Activated naive CD8-positive, alpha-beta T cell treated with anti-CD3 and anti-CD28 coated beads, Interleukin-2, amount 50 U/mL, for 24 hours (primary cell): ENCODE data around the gene INSRR.

Source experiments
- ATAC-seq: fragments of 150-1000 bp; cut with Tn5 transposase; one replicate; pipeline ENCODE4 v1.10.0; 2021
- DNase-seq: peaks from one replicate; pipeline ENCODE4 v3.0.0; 2021
- H3K27ac Mint-ChIP-seq: one replicate; pipeline ENCODE4 v1.8.0; 2021; ENCODE audit warnings: mild to moderate bottlenecking, mixed read lengths
- H3K27me3 Mint-ChIP-seq: one replicate; pipeline ENCODE4 v1.8.0; 2021; ENCODE audit warnings: mixed read lengths
- H3K36me3 Mint-ChIP-seq: one replicate; pipeline ENCODE4 v1.8.0; 2021; ENCODE audit warnings: low read depth, mixed read lengths
- H3K4me1 Mint-ChIP-seq: one replicate; pipeline ENCODE4 v1.8.0; 2021; ENCODE audit warnings: mixed read lengths
- H3K4me3 Mint-ChIP-seq: one replicate; pipeline ENCODE4 v1.8.0; 2021; ENCODE audit warnings: mild to moderate bottlenecking, moderate library complexity, mixed read lengths
- H3K9me3 Mint-ChIP-seq: one replicate; pipeline ENCODE4 v1.8.0; 2021; ENCODE audit warnings: mixed read lengths

INSRR gene

GRCh38 chr1:156858959-156859522, at the start of gene INSRR:
INSRR (minus strand) TSS chr1:156859117; CDS start chr1:156858621, 496 bp downstream.
- no peak within 1 kb of the TSS for H3K27ac Mint-ChIP-seq
- DNase-seq: no peak
- no peak for ATAC-seq
- H3K36me3 Mint-ChIP-seq: no peaks in the 10 kb centered on the region
- H3K27me3 Mint-ChIP-seq: peaks cover 55% of the 10 kb centered on the region
- peak within 1 kb of the TSS; percentile 77 for H3K4me3 Mint-ChIP-seq
- H3K9me3 Mint-ChIP-seq: no peaks in the 10 kb centered on the region
- peaks cover 43% of the 10 kb centered on the region for H3K4me1 Mint-ChIP-seq

DNA sequence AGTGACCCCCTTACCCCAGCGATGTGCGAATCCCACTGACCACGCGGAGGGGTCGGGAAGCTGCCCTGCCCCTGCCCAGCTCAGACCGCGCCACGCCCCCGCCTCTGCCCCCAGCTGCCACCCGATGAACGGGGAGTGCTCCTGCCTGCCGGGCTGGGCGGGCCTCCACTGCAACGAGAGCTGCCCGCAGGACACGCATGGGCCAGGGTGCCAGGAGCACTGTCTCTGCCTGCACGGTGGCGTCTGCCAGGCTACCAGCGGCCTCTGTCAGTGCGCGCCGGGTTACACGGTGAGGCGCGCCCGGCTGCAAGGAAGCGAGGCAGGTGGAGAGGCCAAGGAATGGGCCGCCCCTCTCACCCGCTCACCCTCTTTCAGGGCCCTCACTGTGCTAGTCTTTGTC, 49.6 kb upstream of the INSRR start:
- H3K4me1 Mint-ChIP-seq: peaks cover 2% of the 10 kb centered on the region
- DNase-seq: no peak
- no peaks in the 10 kb centered on the region for H3K9me3 Mint-ChIP-seq
- H3K36me3 Mint-ChIP-seq: no peaks in the 10 kb centered on the region
- H3K27ac Mint-ChIP-seq: no peak overlapping the region
- no peak overlapping the region for H3K4me3 Mint-ChIP-seq
- ATAC-seq: no peak
- H3K27me3 Mint-ChIP-seq: peaks cover 8% of the 10 kb centered on the region

DNA sequence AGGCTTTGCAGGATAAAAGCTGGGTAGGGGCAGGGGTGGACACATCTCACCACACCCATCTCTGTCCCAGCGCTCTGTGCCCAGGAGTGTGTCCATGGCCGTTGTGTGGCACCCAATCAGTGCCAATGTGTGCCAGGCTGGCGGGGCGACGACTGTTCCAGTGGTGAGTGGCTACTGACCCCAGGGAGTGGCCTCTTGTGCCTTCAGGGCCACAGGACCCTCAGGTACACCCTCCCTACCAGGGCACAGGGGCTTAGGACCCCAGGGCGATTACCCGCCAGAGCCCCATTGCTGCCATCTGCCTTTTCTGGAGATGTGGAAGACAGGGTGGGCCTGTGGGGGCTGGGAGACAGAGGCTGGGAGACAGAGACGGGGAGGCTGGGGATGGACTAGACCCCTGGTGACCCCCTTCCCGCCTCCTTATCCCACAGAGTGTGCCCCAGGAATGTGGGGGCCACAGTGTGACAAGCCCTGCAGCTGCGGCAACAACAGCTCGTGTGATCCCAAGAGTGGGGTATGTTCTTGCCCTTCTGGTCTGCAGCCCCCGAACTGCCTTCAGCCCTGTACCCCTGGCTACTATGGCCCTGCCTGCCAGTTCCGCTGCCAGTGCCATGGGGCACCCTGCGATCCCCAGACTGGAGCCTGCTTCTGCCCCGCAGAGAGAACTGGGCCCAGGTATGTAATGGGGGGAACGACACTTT, 47.4 kb upstream of the INSRR start:
- no peaks in the 10 kb centered on the region for H3K36me3 Mint-ChIP-seq
- H3K27me3 Mint-ChIP-seq: peaks cover 11% of the 10 kb centered on the region
- ATAC-seq (no peak), DNase-seq (no peak)
- no peak overlapping the region for H3K27ac Mint-ChIP-seq
- H3K4me3 Mint-ChIP-seq: no peak overlapping the region
- H3K9me3 Mint-ChIP-seq: no peaks in the 10 kb centered on the region
- H3K4me1 Mint-ChIP-seq: peaks cover 2% of the 10 kb centered on the region

DNA sequence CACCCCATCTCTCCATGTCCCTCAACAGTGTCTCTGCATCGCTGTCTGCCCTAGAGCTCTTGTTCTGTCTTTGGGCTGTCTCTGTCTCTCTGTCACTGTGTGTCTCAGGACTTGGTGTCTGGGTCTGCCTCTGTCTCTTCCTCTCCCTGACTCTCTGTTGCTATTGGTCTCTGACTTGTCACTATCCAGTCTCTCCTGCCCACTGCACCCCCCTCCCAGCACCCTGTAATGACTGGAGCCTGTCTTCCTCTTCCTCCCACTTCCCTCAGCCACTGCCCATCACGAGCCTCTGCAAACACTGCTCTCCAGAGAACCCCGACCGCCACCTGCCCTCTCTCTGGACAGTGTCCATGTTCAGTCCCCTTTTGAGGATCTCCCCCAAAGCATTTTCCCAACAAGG, 46.7 kb upstream of the INSRR start:
- no peak overlapping the region for H3K27ac Mint-ChIP-seq
- peaks cover 2% of the 10 kb centered on the region for H3K4me1 Mint-ChIP-seq
- H3K9me3 Mint-ChIP-seq: no peaks in the 10 kb centered on the region
- no peak overlapping the region for H3K4me3 Mint-ChIP-seq
- H3K36me3 Mint-ChIP-seq: no peaks in the 10 kb centered on the region
- no peak for DNase-seq
- peaks cover 6% of the 10 kb centered on the region for H3K27me3 Mint-ChIP-seq
- ATAC-seq: no peak

DNA sequence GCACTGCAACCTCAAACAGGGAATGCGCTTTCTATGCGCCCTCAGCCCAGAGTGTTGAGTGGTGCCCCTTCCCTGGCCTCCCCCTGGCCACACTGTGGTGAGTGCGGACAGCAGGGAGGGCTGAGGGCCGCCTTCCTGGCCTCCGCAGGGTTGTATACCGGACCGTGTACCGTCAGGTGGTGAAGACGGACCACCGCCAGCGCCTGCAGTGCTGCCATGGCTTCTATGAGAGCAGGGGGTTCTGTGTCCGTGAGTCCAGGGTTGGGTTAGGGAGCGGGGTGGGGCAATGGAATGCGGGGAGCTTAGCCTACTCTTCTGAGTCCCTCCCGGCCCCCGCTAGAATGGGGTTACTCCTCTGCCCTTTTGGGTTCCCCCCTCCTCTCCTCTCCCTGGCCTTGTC, 46.3 kb upstream of the INSRR start:
- Mint-ChIP-seq H3K27me3 (peaks cover 9% of the 10 kb centered on the region), H3K36me3 (no peaks in the 10 kb centered on the region), H3K27ac (no peak overlapping the region), H3K9me3 (no peaks in the 10 kb centered on the region), H3K4me3 (no peak overlapping the region), H3K4me1 (peaks cover 2% of the 10 kb centered on the region)
- no peak for ATAC-seq
- DNase-seq: no peak

DNA sequence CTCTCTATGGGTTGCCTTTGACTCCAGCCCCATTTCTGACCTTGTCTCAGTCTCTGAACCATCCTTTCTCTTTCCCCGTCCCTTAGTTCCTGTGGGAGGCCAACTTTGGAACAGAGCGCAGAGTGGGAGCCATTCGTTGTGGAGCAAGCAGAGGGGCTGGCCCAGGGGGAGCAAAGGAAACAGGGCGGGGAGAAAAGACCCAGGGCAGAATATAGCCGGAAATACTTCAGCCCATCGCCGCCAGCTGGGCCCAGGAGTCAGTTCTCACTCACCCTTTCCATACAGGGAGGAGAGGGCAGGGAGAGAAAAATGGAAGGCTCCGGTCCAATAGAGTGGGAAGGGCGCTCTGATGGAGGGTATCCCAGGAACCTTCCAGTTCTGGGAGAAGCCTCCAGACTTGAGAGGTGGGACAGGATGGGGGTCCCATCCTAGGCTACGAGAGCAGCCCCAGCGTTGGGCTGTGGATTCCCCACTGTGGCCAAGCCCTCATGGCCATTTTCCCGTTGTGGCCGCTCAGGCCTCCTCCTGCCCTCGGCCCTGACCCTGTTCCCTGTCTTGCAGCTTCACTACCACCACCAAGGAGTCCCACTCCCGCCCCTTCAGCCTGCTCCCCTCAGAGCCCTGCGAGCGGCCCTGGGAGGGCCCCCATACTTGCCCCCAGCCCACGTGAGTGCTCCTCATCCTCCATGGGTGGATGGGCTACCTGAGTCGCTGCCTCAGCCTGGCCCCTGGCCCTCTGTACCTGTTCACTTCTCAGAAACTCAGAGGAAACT, 45.5 kb upstream of the INSRR start:
- ATAC-seq (no peak), DNase-seq (no peak)
- Mint-ChIP-seq H3K4me3 (no peak overlapping the region), H3K9me3 (no peaks in the 10 kb centered on the region), H3K4me1 (peaks cover 2% of the 10 kb centered on the region), H3K36me3 (no peaks in the 10 kb centered on the region), H3K27me3 (peaks cover 11% of the 10 kb centered on the region), H3K27ac (no peak overlapping the region)

DNA sequence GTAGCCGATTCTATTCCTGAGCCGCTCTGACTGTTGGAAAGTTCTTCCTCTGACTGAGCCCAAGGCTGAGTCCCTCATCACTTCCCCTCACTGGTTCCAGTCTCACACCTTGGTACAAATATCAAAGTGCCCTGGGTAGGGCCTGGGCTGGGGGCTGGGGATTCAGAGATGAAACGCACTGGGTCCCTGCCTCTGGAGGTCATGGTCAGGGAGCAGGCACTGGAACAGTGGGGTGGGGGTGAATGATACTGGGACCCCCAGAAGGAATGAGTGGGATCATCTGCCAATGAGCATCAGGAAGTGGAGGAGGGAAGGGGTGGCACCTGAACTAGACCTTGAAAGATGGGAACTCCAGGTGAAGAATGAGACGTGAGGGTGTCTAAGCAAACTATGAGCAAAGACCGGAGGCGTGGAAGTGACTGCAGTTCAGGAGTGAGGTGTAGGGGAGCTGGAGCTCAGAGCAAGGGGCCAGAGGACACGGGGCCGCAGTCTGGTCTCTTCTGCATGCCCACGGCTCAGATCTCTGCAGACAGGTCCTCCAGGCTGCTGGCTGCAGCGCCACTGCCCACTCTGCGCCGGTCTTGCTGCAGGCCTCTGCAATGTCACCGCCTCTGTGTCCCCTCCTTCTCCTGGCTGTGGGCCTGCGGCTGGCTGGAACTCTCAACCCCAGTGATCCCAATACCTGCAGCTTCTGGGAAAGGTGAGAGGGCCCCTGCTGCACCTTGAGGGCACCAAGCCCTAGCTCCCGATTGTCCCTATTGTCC, 44.6 kb upstream of the INSRR start:
- no peaks in the 10 kb centered on the region for H3K36me3 Mint-ChIP-seq
- DNase-seq: no peak
- no peak overlapping the region for H3K27ac Mint-ChIP-seq
- H3K9me3 Mint-ChIP-seq: no peaks in the 10 kb centered on the region
- H3K4me1 Mint-ChIP-seq: peaks cover 2% of the 10 kb centered on the region
- no peak overlapping the region for H3K4me3 Mint-ChIP-seq
- no peak for ATAC-seq
- H3K27me3 Mint-ChIP-seq: peaks cover 17% of the 10 kb centered on the region

GRCh38 chr1:156901966-156902915, 43.3 kb upstream of the INSRR start:
- H3K4me1 Mint-ChIP-seq: peaks cover 6% of the 10 kb centered on the region
- H3K4me3 Mint-ChIP-seq: no peak overlapping the region
- ATAC-seq: no peak
- no peak for DNase-seq
- no peaks in the 10 kb centered on the region for H3K36me3 Mint-ChIP-seq
- H3K27ac Mint-ChIP-seq: no peak overlapping the region
- no peaks in the 10 kb centered on the region for H3K9me3 Mint-ChIP-seq
- peaks cover 28% of the 10 kb centered on the region for H3K27me3 Mint-ChIP-seq

GRCh38 chr1:156901590-156901900, 42.6 kb upstream of the INSRR start:
- H3K9me3 Mint-ChIP-seq: no peaks in the 10 kb centered on the region

DNA sequence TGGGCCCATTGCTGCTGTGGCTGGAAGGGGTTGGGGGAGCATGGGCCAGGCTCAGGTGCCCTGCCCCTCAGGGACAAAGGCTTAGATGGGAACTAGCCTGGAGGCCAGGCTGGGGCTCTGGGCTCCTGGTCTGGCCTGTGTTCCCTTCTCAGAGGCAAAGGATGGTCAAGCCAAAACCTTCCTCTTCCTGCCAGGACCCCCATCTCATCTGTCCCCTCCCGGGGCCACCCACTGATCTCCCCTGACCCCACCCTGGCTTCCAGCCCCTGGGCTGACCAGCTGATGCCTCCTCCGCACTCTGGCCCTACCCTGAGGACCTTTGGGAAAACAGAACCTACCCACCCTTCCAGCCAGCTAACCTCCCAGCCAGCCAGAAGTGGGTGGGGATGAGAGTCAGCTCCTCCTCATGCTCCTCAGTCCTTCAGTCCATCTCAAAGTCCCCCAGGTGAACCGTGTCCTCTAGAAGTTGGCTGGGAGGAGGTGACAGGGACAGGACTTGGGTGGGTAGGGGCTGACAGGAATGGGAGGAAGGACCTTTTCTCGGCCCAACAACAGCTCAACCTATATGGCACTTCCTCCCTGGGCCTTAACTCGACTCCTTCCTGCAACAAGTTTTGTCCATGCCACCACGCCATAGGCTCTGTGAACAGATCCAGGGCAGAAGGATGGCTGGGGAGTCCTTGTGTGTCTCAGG, 42.1 kb upstream of the INSRR start:
- no peak for DNase-seq
- H3K4me3 Mint-ChIP-seq: no peak overlapping the region
- H3K9me3 Mint-ChIP-seq: no peaks in the 10 kb centered on the region
- no peak for ATAC-seq
- peaks cover 4% of the 10 kb centered on the region for H3K4me1 Mint-ChIP-seq
- H3K27ac Mint-ChIP-seq: no peak overlapping the region
- no peaks in the 10 kb centered on the region for H3K36me3 Mint-ChIP-seq
- H3K27me3 Mint-ChIP-seq: peaks cover 30% of the 10 kb centered on the region

More at GRCh38 chr1:156901590-156901900, 42.6 kb upstream of the INSRR start:
- H3K27ac Mint-ChIP-seq: no peak overlapping the region
- peaks cover 30% of the 10 kb centered on the region for H3K27me3 Mint-ChIP-seq
- no peak for ATAC-seq
- no peaks in the 10 kb centered on the region for H3K36me3 Mint-ChIP-seq
- no peak overlapping the region for H3K4me3 Mint-ChIP-seq
- DNase-seq: no peak
- peaks cover 4% of the 10 kb centered on the region for H3K4me1 Mint-ChIP-seq

- H3K27ac Mint-ChIP-seq: no peak overlapping the region
- no peaks in the 10 kb centered on the region for H3K36me3 Mint-ChIP-seq
- H3K27me3 Mint-ChIP-seq: peaks cover 34% of the 10 kb centered on the region
- H3K4me1 Mint-ChIP-seq: peaks cover 4% of the 10 kb centered on the region
- ATAC-seq: no peak
- no peaks in the 10 kb centered on the region for H3K9me3 Mint-ChIP-seq
- no peak for DNase-seq
- H3K4me3 Mint-ChIP-seq: no peak overlapping the region
These were observed 41.2 kb upstream of the INSRR start for GRCh38 chr1:156899956-156900718.

- H3K27ac Mint-ChIP-seq: no peak overlapping the region
- no peaks in the 10 kb centered on the region for H3K36me3 Mint-ChIP-seq
- H3K4me3 Mint-ChIP-seq: no peak overlapping the region
- H3K9me3 Mint-ChIP-seq: no peaks in the 10 kb centered on the region
- ATAC-seq: no peak
- peaks cover 40% of the 10 kb centered on the region for H3K27me3 Mint-ChIP-seq
- DNase-seq: no peak
- peaks cover 4% of the 10 kb centered on the region for H3K4me1 Mint-ChIP-seq
These were observed 40.2 kb upstream of the INSRR start for GRCh38 chr1:156898971-156899664.
